NCI-H2081 treated with DMSO at 0.1 percent for 48 hours (cell line): ENCODE data around the gene PYURF.

Experiments
- DNase-seq: peaks from one replicate; lab custom pipeline; 2025; lab: John Stamatoyannopoulos, UW

Gene PYURF

GRCh38 chr4:88511236-88511635 is 12.3 kb downstream of the PYURF start:
- DNase-seq = no peak

- DNase-seq = no peak
These were observed 20.2 kb downstream of the PYURF start for GRCh38 chr4:88503344-88503743.

- no peak for DNase-seq
These were observed 25.6 kb downstream of the PYURF start for GRCh38 chr4:88497859-88498409.

GRCh38 chr4:88489100-88489761 is 34.3 kb downstream of the PYURF start:
- no peak for DNase-seq

- DNase-seq = no peak
These were observed 42.0 kb downstream of the PYURF start for GRCh38 chr4:88481537-88481936.

- no peak for DNase-seq
These were observed 45.3 kb downstream of the PYURF start for GRCh38 chr4:88478247-88478646.

GRCh38 chr4:88477229-88477860 is 46.2 kb downstream of the PYURF start:
- no peak for DNase-seq
